ENCODE data around the gene ATP8B1.

The ATP8B1 gene

GRCh38 chr18:57819119-57819518 is 16.0 kb upstream of the ATP8B1 start:
- peak; percentile 35 for DNase-seq (ENCODE audit: low read depth)

- no peak for DNase-seq (ENCODE audit: low read depth)
Measured at GRCh38 chr18:57816208-57816954, 13.3 kb upstream of the ATP8B1 start.

- DNase-seq (ENCODE audit: low read depth): no peak
Measured at GRCh38 chr18:57814555-57814954, 11.4 kb upstream of the ATP8B1 start.

- DNase-seq (ENCODE audit: low read depth): peak; percentile 96
Measured at GRCh38 chr18:57813245-57813644, 10.1 kb upstream of the ATP8B1 start.

GRCh38 chr18:57812126-57812477 is 9.0 kb upstream of the ATP8B1 start:
- DNase-seq (ENCODE audit: low read depth): no peak

- DNase-seq (ENCODE audit: low read depth): peak; percentile 85
Measured at GRCh38 chr18:57811477-57812125, 8.5 kb upstream of the ATP8B1 start.

- no peak for DNase-seq (ENCODE audit: low read depth)
Measured at GRCh38 chr18:57809190-57809589, 6.1 kb upstream of the ATP8B1 start.

- peak; percentile 93 for DNase-seq (ENCODE audit: low read depth)
Measured at GRCh38 chr18:57807336-57808117, 4.4 kb upstream of the ATP8B1 start.

GRCh38 chr18:57806978-57807285 is 3.8 kb upstream of the ATP8B1 start:
- peak; percentile 95 for DNase-seq (ENCODE audit: low read depth)

GRCh38 chr18:57806201-57806977 is 3.3 kb upstream of the ATP8B1 start:
- DNase-seq (ENCODE audit: low read depth): no peak

- no peak for DNase-seq (ENCODE audit: low read depth)
Measured at GRCh38 chr18:57805117-57805516, 2.0 kb upstream of the ATP8B1 start.

GRCh38 chr18:57804557-57804956 is 1.4 kb upstream of the ATP8B1 start:
- DNase-seq (ENCODE audit: low read depth): no peak

GRCh38 chr18:57802213-57803102 is 657 bp downstream of the ATP8B1 start:
- no peak for DNase-seq (ENCODE audit: low read depth)

GRCh38 chr18:57801761-57802212 is 1.3 kb downstream of the ATP8B1 start:
- DNase-seq (ENCODE audit: low read depth): peak; percentile 65

- DNase-seq (ENCODE audit: low read depth): no peak
Measured at GRCh38 chr18:57801325-57801724, 1.8 kb downstream of the ATP8B1 start.

- no peak for DNase-seq (ENCODE audit: low read depth)
Measured at GRCh38 chr18:57798713-57799373, 4.3 kb downstream of the ATP8B1 start.

- DNase-seq (ENCODE audit: low read depth): no peak
Measured at GRCh38 chr18:57797209-57797651, 5.9 kb downstream of the ATP8B1 start.

- DNase-seq (ENCODE audit: low read depth): no peak
Measured at GRCh38 chr18:57794951-57795728, 8.0 kb downstream of the ATP8B1 start.

GRCh38 chr18:57793302-57793986 is 9.7 kb downstream of the ATP8B1 start:
- DNase-seq (ENCODE audit: low read depth): no peak
